ENCODE data around the gene RHOT2.
A peak's percentile ranks its signal among the peaks of the same experiment; 100 is the strongest.

The RHOT2 gene

GRCh38 chr16:718922-719321 is 51.0 kb downstream of the RHOT2 start:
- H3K4me3 Mint-ChIP-seq = no peak overlapping the region
- peaks cover 24% of the 10 kb centered on the region for H3K27me3 Mint-ChIP-seq (ENCODE audit: low read depth)
- H3K27ac Mint-ChIP-seq = no peak overlapping the region
- H3K4me1 Mint-ChIP-seq (ENCODE audit: low read depth) = peaks cover 6% of the 10 kb centered on the region
- no peaks in the 10 kb centered on the region for H3K9me3 Mint-ChIP-seq
- no peaks in the 10 kb centered on the region for H3K36me3 Mint-ChIP-seq (ENCODE audit: low read depth)

DNA sequence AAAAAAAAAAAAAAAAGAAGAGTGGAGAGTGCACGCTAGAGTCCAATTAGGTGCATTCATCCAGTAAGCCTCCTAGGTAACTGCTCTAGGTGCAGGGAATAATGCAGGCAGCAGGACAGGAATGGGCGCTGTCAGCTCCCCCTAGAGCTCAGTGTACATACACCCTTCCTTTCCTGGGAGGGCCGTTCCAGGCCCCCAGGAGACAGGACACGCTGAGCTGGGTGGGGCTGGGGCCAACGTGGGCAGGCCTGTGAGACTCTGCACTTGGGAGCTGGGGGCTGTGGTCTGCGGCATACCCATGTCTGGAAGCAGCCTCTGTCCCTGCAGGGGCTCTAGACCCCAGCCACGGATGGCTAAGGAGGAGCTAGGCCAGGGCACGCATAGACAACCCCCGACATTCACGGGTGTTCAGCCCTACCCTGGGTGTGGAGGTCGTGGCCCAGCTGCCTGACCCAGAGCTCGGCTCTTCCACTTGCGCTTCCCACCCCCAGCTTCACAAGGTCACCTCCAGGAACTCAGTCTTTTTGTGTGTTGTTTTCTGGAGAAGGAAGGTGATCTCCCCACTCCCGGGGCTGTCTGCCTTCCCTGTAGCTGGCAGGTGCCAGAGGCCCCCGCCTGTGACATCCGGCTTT is 52.0 kb downstream of the RHOT2 start:
- peak overlapping the region; percentile 71 for H3K4me3 Mint-ChIP-seq
- H3K4me1 Mint-ChIP-seq (ENCODE audit: low read depth) = peaks cover 6% of the 10 kb centered on the region
- H3K27me3 Mint-ChIP-seq (ENCODE audit: low read depth) = peaks cover 21% of the 10 kb centered on the region
- H3K9me3 Mint-ChIP-seq = no peaks in the 10 kb centered on the region
- no peak overlapping the region for H3K27ac Mint-ChIP-seq
- no peaks in the 10 kb centered on the region for H3K36me3 Mint-ChIP-seq (ENCODE audit: low read depth)

- Mint-ChIP-seq H3K27me3 (ENCODE audit: low read depth) (peaks cover 21% of the 10 kb centered on the region), H3K4me1 (ENCODE audit: low read depth) (peaks cover 6% of the 10 kb centered on the region), H3K4me3 (peak overlapping the region; percentile 71), H3K36me3 (ENCODE audit: low read depth) (no peaks in the 10 kb centered on the region), H3K9me3 (no peaks in the 10 kb centered on the region), H3K27ac (no peak overlapping the region)
These were observed 52.6 kb downstream of the RHOT2 start for GRCh38 chr16:720447-720989.

DNA sequence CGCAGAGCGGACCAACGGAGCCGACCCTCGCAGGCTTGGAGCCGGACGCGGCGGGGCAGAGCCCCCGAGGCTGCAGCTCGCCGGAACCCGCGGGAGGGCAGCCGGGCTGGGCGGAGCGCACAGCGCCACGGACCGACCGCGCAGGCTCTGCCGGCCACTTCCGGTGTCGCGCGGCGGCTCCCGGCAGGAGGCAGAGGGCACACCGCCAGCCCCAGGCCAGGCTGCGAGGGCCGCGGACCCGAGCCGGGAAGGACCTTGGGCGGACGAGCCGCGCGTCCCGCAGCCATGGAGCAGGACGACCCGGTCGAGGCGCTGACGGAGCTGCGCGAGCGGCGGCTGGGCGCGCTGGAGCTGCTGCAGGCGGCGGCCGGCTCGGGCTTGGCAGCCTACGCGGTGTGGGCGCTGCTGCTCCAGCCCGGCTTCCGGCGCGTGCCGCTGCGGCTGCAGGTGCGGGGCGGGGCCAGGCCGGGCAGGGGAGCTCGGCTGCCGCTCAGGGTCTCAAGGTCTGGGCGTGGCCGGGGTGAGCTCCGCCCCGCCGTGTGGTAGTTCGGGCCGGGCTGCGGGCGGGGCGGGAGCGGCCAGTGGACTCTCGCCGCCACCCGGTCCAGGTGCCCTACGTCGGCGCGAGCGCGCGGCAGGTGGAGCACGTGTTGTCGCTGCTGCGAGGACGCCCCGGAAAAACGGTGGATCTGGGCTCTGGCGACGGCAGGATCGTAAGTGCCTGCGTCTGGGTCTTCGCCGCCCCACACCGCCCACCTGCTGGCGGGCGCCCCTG is 53.2 kb downstream of the RHOT2 start, which contains the start of gene ANTKMT:
Gene ANTKMT (plus strand): TSS at position 157 of the 775 bp plus-strand sequence. CDS start 129 bp downstream, at position 286.
- Mint-ChIP-seq H3K36me3 (ENCODE audit: low read depth) (no peaks in the 10 kb centered on the region), H3K9me3 (no peaks in the 10 kb centered on the region), H3K27ac (no peak within 1 kb of the TSS), H3K4me1 (ENCODE audit: low read depth) (peaks cover 6% of the 10 kb centered on the region), H3K27me3 (ENCODE audit: low read depth) (peaks cover 20% of the 10 kb centered on the region), H3K4me3 (peak within 1 kb of the TSS; percentile 71)

- H3K36me3 Mint-ChIP-seq (ENCODE audit: low read depth) = no peaks in the 10 kb centered on the region
- peak overlapping the region; percentile 25 for H3K4me3 Mint-ChIP-seq
- H3K27me3 Mint-ChIP-seq (ENCODE audit: low read depth) = peaks cover 16% of the 10 kb centered on the region
- H3K27ac Mint-ChIP-seq = no peak overlapping the region
- no peaks in the 10 kb centered on the region for H3K9me3 Mint-ChIP-seq
- H3K4me1 Mint-ChIP-seq (ENCODE audit: low read depth) = peaks cover 6% of the 10 kb centered on the region
These were observed 54.0 kb downstream of the RHOT2 start for GRCh38 chr16:721765-722540.

DNA sequence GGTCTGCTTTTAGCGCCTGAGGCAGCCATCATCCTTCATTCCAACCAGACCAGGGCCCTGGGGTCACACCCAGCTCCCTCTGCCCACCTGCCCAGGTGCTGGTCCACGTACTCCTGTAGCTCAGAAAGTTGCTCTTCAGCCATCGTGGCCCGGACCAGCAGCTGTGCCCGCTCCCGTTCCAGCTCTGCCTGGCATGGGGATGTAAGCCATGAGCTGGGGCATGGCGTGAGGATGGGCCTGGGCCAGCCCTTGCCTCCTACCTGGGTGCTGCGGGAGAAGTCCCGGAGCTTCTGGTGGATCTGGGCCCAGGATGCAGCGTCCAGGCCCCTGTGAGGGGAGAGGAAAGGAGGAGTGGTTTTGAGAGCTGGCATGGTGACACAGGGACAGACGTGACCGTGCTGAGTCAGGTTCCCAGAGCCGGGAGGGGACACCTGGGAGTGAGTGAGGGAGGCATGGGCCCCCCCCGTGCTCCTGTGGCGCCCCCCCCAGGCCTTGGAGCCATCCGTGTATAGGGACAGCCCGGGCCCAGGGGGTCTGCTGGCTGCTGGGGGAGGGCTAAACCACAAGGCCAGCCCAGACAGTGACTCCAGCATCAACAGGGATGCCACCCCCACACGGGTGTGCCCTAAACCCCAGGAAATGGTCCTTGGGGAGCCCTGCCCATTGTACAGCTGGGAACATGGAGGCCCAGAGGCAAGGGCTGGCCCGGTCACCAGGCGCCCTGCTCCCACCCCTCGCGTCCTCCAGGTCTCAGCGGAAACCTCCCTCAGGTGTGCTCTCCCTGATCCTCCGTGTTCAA is 55.1 kb downstream of the RHOT2 start:
- H3K4me1 Mint-ChIP-seq (ENCODE audit: low read depth) = peaks cover 6% of the 10 kb centered on the region
- H3K9me3 Mint-ChIP-seq = no peaks in the 10 kb centered on the region
- no peaks in the 10 kb centered on the region for H3K36me3 Mint-ChIP-seq (ENCODE audit: low read depth)
- H3K27me3 Mint-ChIP-seq (ENCODE audit: low read depth) = peaks cover 16% of the 10 kb centered on the region
- no peak overlapping the region for H3K4me3 Mint-ChIP-seq
- no peak overlapping the region for H3K27ac Mint-ChIP-seq

DNA sequence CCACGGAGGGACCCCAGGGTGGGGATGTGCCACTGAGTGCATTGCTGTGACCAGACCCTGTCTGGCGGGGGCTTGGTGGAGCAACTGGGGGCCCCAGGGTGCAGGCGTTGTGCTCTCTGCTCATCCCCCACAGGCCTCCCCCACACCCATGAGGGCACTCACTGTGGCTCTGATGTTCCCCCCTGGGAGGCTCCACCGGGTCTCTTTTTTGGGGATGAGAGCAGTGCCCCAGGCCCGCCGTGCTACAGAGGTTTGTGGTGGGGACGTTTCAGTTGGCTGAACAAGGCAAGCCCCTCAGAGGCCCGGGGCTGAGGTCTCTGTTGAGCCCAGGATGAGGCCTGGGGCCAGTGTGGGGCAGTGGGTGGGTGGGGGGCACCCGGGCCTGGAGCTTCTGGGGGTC is 55.8 kb downstream of the RHOT2 start:
- H3K9me3 Mint-ChIP-seq = no peaks in the 10 kb centered on the region
- H3K27me3 Mint-ChIP-seq (ENCODE audit: low read depth) = peaks cover 14% of the 10 kb centered on the region
- H3K27ac Mint-ChIP-seq = no peak overlapping the region
- no peaks in the 10 kb centered on the region for H3K36me3 Mint-ChIP-seq (ENCODE audit: low read depth)
- H3K4me3 Mint-ChIP-seq = no peak overlapping the region
- H3K4me1 Mint-ChIP-seq (ENCODE audit: low read depth) = peaks cover 6% of the 10 kb centered on the region

All from T-helper 1 cell treated with Interleukin-12 subunit alpha and Interleukin-12 subunit beta and Interleukin-4 antibody, amounts not matched to agents 30 μg/mL and 1 μg/mL, for 36 hours (primary cell).